PC-3 (cell line): ENCODE data around the gene PPP2R5B. TPM values are rescaled to one million over a fixed set of nuclear protein-coding genes. Genes with fewer than 3 reads are reported as not detected.

ENCODE experiments used
- ATAC-seq: fragments of 200-7000 bp; cut with Tn5 transposase; 2 replicates; pipeline ENCODE4 v1.9.1; 2020; ENCODE audit warnings: mild to moderate bottlenecking, moderate library complexity
- BruUV-seq: library from RNA; stranded (reverse); fragments of 400-500 nt; replicated peaks from 2 replicates; lab custom pipeline; 2021; lab: Mats Ljungman, UMichigan
- CTCF ChIA-PET: fragments of 300-600 bp; sonication (Branson Sonifier 250); formaldehyde crosslinking; loops from one replicate; lab custom pipeline; 2022; ENCODE audit warnings: antibody characterized with exemption; lab: Charles Lee
- POLR2A ChIA-PET: fragments of 300-600 bp; sonication (Branson Sonifier 250); formaldehyde crosslinking; loops from one replicate; lab custom pipeline; 2022; ENCODE audit warnings: antibody characterized with exemption; ENCODE audit not compliant: unreplicated experiment; lab: Charles Lee
- DNase-seq: peaks from one replicate; pipeline ENCODE4 v3.0.0-alpha.2; 2015
- H2AFZ ChIP-seq: fragments of 300-600 bp; sonication (generic); 2 replicates; pipeline ENCODE4 v1.6.0; 2016; ENCODE audit warnings: antibody characterized with exemption, low read length
- H3F3A ChIP-seq: fragments of 300-600 bp; sonication (generic); one replicate; pipeline ENCODE4 v1.6.0; 2017; ENCODE audit warnings: antibody characterized with exemption, low read length, control low read depth, mild to moderate bottlenecking; ENCODE audit not compliant: unreplicated experiment
- H3K27ac ChIP-seq: fragments of 300-600 bp; sonication (generic); 2 replicates; pipeline ENCODE4 v1.5.1; 2016; ENCODE audit warnings: mild to moderate bottlenecking, low read length
- H3K27me3 ChIP-seq: fragments of 300-600 bp; sonication (generic); 2 replicates; pipeline ENCODE4 v1.6.1; 2016; ENCODE audit warnings: low read length, mixed read lengths
- H3K36me3 ChIP-seq: fragments of 300-600 bp; sonication (generic); 2 replicates; pipeline ENCODE4 v1.6.1; 2016; ENCODE audit warnings: low read depth, mixed run types, low read length, mixed read lengths
- H3K4me1 ChIP-seq: fragments of 300-600 bp; sonication (generic); 2 replicates; pipeline ENCODE4 v1.5.1; 2016; ENCODE audit warnings: low read length; ENCODE audit not compliant: insufficient read depth
- H3K4me2 ChIP-seq: fragments of 300-600 bp; sonication (generic); 2 replicates; pipeline ENCODE4 v1.6.0; 2016; ENCODE audit warnings: low read length
- H3K4me3 ChIP-seq: fragments of 300-600 bp; sonication (generic); 2 replicates; pipeline ENCODE4 v1.5.1; 2016; ENCODE audit warnings: mild to moderate bottlenecking, low read length, mixed read lengths
- H3K79me2 ChIP-seq: fragments of 300-600 bp; sonication (generic); 2 replicates; pipeline ENCODE4 v1.6.1; 2017; ENCODE audit warnings: low read length, mixed read lengths
- H3K9ac ChIP-seq: fragments of 300-600 bp; sonication (generic); 2 replicates; pipeline ENCODE4 v1.6.0; 2016; ENCODE audit warnings: mild to moderate bottlenecking, low read length
- H3K9me2 ChIP-seq: fragments of 300-600 bp; sonication (generic); replicated peaks from 2 replicates; pipeline ENCODE4 v1.6.1; 2016; ENCODE audit warnings: mixed run types, low read length, mixed read lengths
- H3K9me3 ChIP-seq: fragments of 300-600 bp; sonication (generic); 2 replicates; pipeline ENCODE4 v1.6.1; 2016; ENCODE audit warnings: low read length, mixed read lengths
- H4K20me1 ChIP-seq: fragments of 300-600 bp; sonication (generic); 2 replicates; pipeline ENCODE4 v1.6.1; 2016; ENCODE audit warnings: low read length, mixed read lengths
- CTCF ChIP-seq: fragments of 300-600 bp; sonication (generic); conservative IDR thresholded peaks from 2 replicates; pipeline ENCODE4 v1.5.1; 2017; ENCODE audit warnings: antibody characterized with exemption, low read depth, mild to moderate bottlenecking, low read length
- EZH2 ChIP-seq: fragments of 300-600 bp; sonication (generic); IDR thresholded peaks from one replicate; pipeline ENCODE4 v1.6.1; 2017; ENCODE audit warnings: antibody characterized with exemption, mild to moderate bottlenecking, low read length; ENCODE audit not compliant: unreplicated experiment
- EZH2phosphoT487 ChIP-seq: fragments of 300-600 bp; sonication (generic); IDR thresholded peaks from 2 replicates; pipeline ENCODE4 v1.6.1; 2018; ENCODE audit warnings: mild to moderate bottlenecking, antibody characterized with exemption, low read length, borderline replicate concordance
- intact Hi-C: fragments of 100-400 bp; cut with micrococcal nuclease; formaldehyde crosslinking; loops from 2 replicates; pipeline ENCODE4 v1.9.0; 2023
- total RNA-seq: library from RNA; depleted of rRNA; stranded (reverse); fragments of >200 nt; gene quantifications from 2 replicates; pipeline ENCODE4 v1.2.3, GENCODE V29; 2014

PPP2R5B gene
- total RNA-seq, 1 experiment from 2014 or later: 24.9 TPM

DNA sequence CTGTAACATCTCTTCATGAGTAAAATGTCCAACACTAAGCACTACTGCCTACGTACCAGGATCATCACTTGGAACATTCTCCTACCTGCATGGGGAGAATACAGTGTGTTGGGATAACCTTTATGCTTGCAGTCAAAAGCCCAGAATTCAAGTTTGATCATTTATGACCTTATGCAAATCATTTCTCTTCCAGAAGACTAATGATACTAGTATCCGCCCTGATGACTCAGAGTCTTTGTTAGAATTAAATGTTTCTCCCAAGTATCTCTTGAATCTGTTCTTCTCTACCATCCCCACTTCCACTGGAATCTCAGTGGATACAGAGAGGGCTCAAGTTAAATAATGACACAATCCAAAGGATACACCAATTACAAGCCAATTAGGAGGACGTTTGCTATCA, 35.0 kb downstream of the PPP2R5B start:
- peaks cover 7% of the 10 kb centered on the region; the same call in 1 of the 2 replicates for H3K4me1 ChIP-seq
- H3K4me3 ChIP-seq: no peak overlapping the region
- peak; percentile 40 for ATAC-seq
- intact Hi-C loops: no loop called here
- no peak overlapping the region for H3K4me2 ChIP-seq
- TF ChIP-seq EZH2phosphoT487 (no peak), CTCF (no peak), EZH2 (no peak)
- H3K9me2 ChIP-seq: no peaks in the 10 kb centered on the region
- no peak overlapping the region for H3K9ac ChIP-seq
- BruUV-seq: no TSS peak
- H3F3A ChIP-seq: no peaks in the 10 kb centered on the region
- no peak overlapping the region for H2AFZ ChIP-seq
- no peaks in the 10 kb centered on the region for H3K36me3 ChIP-seq
- ChIA-PET POLR2A (no interaction called here), CTCF (no interaction called here)
- no peak overlapping the region for H3K27ac ChIP-seq
- no peaks in the 10 kb centered on the region for H4K20me1 ChIP-seq
- peaks cover 5% of the 10 kb centered on the region for H3K27me3 ChIP-seq
- H3K79me2 ChIP-seq: no peaks in the 10 kb centered on the region
- peak; percentile 34 for DNase-seq
- no peaks in the 10 kb centered on the region for H3K9me3 ChIP-seq

DNA sequence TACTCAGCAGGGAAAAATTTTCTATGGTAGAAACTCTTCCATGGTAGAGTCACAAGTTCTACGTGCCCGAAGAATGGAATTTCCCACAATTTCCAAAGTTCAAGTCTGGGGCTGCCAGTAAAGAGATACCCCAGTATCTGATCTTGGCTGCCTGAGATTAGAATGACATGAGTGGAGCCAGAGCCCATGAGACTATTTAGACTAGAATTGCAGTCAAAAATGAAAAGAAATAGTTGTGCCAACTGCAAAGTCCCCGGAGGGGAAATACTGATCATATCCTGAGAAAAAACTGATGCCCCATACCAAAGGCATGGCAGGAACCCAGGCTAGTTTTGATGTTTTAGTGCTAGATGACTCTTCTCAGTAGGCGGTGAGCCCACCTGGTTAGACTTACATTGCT, 36.2 kb downstream of the PPP2R5B start:
- H3F3A ChIP-seq: no peaks in the 10 kb centered on the region
- no peaks in the 10 kb centered on the region for H3K27me3 ChIP-seq
- H3K4me2 ChIP-seq: no peak overlapping the region
- H2AFZ ChIP-seq: no peak overlapping the region
- no peak for DNase-seq
- H3K9me2 ChIP-seq: no peaks in the 10 kb centered on the region
- BruUV-seq: no TSS peak
- CTCF ChIA-PET: no interaction called here
- no peaks in the 10 kb centered on the region for H3K9me3 ChIP-seq
- TF ChIP-seq EZH2 (no peak), CTCF (no peak), EZH2phosphoT487 (no peak)
- intact Hi-C loops: no loop called here
- no peaks in the 10 kb centered on the region for H3K36me3 ChIP-seq
- H3K27ac ChIP-seq: no peak overlapping the region
- H3K79me2 ChIP-seq: no peaks in the 10 kb centered on the region
- no peak for ATAC-seq
- POLR2A ChIA-PET: no interaction called here
- no peak overlapping the region for H3K9ac ChIP-seq
- no peak overlapping the region for H3K4me3 ChIP-seq
- H3K4me1 ChIP-seq: peaks cover 7% of the 10 kb centered on the region; the same call in 1 of the 2 replicates
- H4K20me1 ChIP-seq: no peaks in the 10 kb centered on the region

- BruUV-seq: no TSS peak
- H3K9me3 ChIP-seq: no peaks in the 10 kb centered on the region
- H3F3A ChIP-seq: no peaks in the 10 kb centered on the region
- no peaks in the 10 kb centered on the region for H3K9me2 ChIP-seq
- CTCF ChIA-PET: no interaction called here
- no peak overlapping the region for H3K27ac ChIP-seq
- H3K27me3 ChIP-seq: no peaks in the 10 kb centered on the region
- no peak overlapping the region for H3K9ac ChIP-seq
- ATAC-seq (no peak), DNase-seq (no peak)
- intact Hi-C loops: no loop called here
- no peak overlapping the region for H2AFZ ChIP-seq
- H3K4me1 ChIP-seq: peaks cover 7% of the 10 kb centered on the region; the same call in 1 of the 2 replicates
- no peak overlapping the region for H3K4me2 ChIP-seq
- no peak for TF ChIP-seq EZH2
- no peak for TF ChIP-seq EZH2phosphoT487
- TF ChIP-seq CTCF: no peak
- H3K4me3 ChIP-seq: no peak overlapping the region
- POLR2A ChIA-PET: no interaction called here
- H3K79me2 ChIP-seq: no peaks in the 10 kb centered on the region
- H4K20me1 ChIP-seq: no peaks in the 10 kb centered on the region
- H3K36me3 ChIP-seq: no peaks in the 10 kb centered on the region
These were observed 38.7 kb downstream of the PPP2R5B start for GRCh38 chr11:64963072-64963631.
